Measurements from ENCODE around the gene CDA.

CDA gene

DNA sequence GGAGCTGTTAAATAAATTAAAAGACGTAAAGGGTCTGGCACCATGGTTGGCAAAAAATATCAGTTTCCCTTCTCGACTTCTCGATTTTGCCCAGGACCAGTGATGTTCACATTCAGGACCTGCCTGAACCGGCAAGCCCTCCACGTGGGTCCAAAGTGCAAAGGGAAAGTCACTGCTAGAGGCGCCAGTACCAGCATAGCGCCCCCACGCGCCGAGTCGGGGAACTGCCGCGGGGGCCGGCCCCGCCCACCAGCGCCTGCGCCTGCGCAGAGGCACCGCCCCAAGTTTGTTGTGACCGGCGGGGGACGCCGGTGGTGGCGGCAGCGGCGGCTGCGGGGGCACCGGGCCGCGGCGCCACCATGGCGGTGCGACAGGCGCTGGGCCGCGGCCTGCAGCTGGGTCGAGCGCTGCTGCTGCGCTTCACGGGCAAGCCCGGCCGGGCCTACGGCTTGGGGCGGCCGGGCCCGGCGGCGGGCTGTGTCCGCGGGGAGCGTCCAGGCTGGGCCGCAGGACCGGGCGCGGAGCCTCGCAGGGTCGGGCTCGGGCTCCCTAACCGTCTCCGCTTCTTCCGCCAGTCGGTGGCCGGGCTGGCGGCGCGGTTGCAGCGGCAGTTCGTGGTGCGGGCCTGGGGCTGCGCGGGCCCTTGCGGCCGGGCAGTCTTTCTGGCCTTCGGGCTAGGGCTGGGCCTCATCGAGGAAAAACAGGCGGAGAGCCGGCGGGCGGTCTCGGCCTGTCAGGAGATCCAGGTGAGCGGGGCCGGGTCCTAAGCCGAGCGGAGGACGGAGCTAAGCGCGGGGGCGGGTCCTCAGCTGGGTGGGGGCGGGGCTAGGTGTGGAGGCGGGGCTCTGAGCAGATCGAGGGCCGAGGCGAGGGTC, 44.5 kb downstream of the CDA start, which contains the start of gene PINK1 (continued):
- no peak for TF ChIP-seq ZNF184 (tag by site-specific recombination; IDR thresholded peaks at IDR 0.05)
- TF ChIP-seq ZNF121 (tag by site-specific recombination; IDR thresholded peaks at IDR 0.05): no peak
- TF ChIP-seq ZXDB (tag by site-specific recombination; IDR thresholded peaks at IDR 0.05): no peak
- no peak for TF ChIP-seq ZFP41 (tag by site-specific recombination; IDR thresholded peaks at IDR 0.05; ENCODE audit: borderline replicate concordance)
- no peak for TF ChIP-seq ZNF843 (tag by site-specific recombination; IDR thresholded peaks at IDR 0.05)
- no peak for TF ChIP-seq ZNF140 (tag by site-specific recombination; IDR thresholded peaks at IDR 0.05)
- TF ChIP-seq GLIS2 (tag by site-specific recombination; IDR thresholded peaks at IDR 0.05): peak; percentile 53; the same call in 1 of the 2 replicates
- no peak for TF ChIP-seq KLF17 (tag by site-specific recombination; IDR thresholded peaks at IDR 0.05)
- TF ChIP-seq ZNF391 (tag by site-specific recombination; IDR thresholded peaks at IDR 0.05; ENCODE audit: borderline replicate concordance, low read depth): no peak
- no peak for TF ChIP-seq ZNF214 (tag by site-specific recombination; IDR thresholded peaks at IDR 0.05; ENCODE audit: borderline replicate concordance)
- no peak for TF ChIP-seq ZNF560 (tag by site-specific recombination; IDR thresholded peaks at IDR 0.05; ENCODE audit: borderline replicate concordance)
- TF ChIP-seq ZNF404 (tag by site-specific recombination; IDR thresholded peaks at IDR 0.05): no peak
- no peak for TF ChIP-seq ZNF223 (tag by site-specific recombination; IDR thresholded peaks at IDR 0.05)
- TF ChIP-seq ZBTB10 (tag by site-specific recombination; IDR thresholded peaks at IDR 0.05): no peak
- TF ChIP-seq ZNF561 (tag by site-specific recombination; IDR thresholded peaks at IDR 0.05; ENCODE audit: borderline replicate concordance): peak; percentile 18; the same call in 1 of the 2 replicates
- no peak for TF ChIP-seq PRDM10 (tag by site-specific recombination; IDR thresholded peaks at IDR 0.05)
- no peak for TF ChIP-seq SALL2 (tag by site-specific recombination; IDR thresholded peaks at IDR 0.05; ENCODE audit: borderline replicate concordance)
- TF ChIP-seq ZNF785 (tag by site-specific recombination; IDR thresholded peaks at IDR 0.05): no peak
- no peak; the same call in 1 of the 2 replicates for TF ChIP-seq HOXC10 (CRISPR knock-in tag; IDR thresholded peaks at IDR 0.05)
- no peak for TF ChIP-seq ZNF366 (tag by site-specific recombination; conservative IDR thresholded peaks at IDR 0.05)
- no peak for TF ChIP-seq ZNF768 (tag by site-specific recombination; IDR thresholded peaks at IDR 0.05)
- TF ChIP-seq ZNF747 (tag by site-specific recombination; IDR thresholded peaks at IDR 0.05): no peak
- TF ChIP-seq, protein P1, sequence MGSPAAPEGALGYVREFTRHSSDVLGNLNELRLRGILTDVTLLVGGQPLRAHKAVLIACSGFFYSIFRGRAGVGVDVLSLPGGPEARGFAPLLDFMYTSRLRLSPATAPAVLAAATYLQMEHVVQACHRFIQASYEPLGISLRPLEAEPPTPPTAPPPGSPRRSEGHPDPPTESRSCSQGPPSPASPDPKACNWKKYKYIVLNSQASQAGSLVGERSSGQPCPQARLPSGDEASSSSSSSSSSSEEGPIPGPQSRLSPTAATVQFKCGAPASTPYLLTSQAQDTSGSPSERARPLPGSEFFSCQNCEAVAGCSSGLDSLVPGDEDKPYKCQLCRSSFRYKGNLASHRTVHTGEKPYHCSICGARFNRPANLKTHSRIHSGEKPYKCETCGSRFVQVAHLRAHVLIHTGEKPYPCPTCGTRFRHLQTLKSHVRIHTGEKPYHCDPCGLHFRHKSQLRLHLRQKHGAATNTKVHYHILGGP (tag by site-specific recombination; IDR thresholded peaks at IDR 0.05): no peak
- TF ChIP-seq SP2 (tag by site-specific recombination; IDR thresholded peaks at IDR 0.05): peak; percentile 69
- no peak for TF ChIP-seq TCF7L2 (IDR thresholded peaks at IDR 0.05; ENCODE audit: borderline replicate concordance, low read depth, low read length)
- TF ChIP-seq ZNF146 (tag by site-specific recombination; IDR thresholded peaks at IDR 0.05): no peak
- TF ChIP-seq, protein P2, sequence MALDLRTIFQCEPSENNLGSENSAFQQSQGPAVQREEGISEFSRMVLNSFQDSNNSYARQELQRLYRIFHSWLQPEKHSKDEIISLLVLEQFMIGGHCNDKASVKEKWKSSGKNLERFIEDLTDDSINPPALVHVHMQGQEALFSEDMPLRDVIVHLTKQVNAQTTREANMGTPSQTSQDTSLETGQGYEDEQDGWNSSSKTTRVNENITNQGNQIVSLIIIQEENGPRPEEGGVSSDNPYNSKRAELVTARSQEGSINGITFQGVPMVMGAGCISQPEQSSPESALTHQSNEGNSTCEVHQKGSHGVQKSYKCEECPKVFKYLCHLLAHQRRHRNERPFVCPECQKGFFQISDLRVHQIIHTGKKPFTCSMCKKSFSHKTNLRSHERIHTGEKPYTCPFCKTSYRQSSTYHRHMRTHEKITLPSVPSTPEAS (tag by site-specific recombination; IDR thresholded peaks at IDR 0.05): no peak
- no peak for TF ChIP-seq INSM2 (tag by site-specific recombination; IDR thresholded peaks at IDR 0.05)

Measured in HEK293 (cell line).